ENCODE results near the gene FHDC1. TPM values are rescaled to one million over a fixed set of nuclear protein-coding genes. Genes with fewer than 3 reads are reported as not detected.

The FHDC1 gene
- total RNA-seq, 1 experiment from 2014 or later: 0.95 TPM

DNA sequence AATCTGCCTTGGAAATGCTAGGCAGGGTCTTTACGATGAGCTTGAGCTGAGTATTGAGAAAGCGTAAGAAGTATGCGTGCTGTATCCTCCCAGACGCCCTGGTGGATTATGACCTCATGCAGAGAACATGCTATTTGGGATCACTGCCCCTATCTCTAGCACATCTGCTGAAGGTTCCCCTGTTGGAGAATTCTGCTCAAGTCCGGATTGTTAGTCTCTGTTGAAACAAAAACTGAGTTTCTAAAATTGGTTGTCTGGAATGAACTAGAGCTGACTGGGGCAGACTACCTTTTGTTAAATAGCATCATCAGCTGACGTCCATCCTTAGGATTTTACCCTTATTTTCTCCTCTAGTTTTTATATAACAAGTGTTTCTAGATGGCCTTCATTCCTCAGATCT, 7.5 kb downstream of the FHDC1 start:
- CTCF ChIA-PET: no interaction called here
- no peak for ATAC-seq
- Histone ChIP-seq H3K9me3 (ENCODE audit: low read length) (no peaks in the 10 kb centered on the region), H3K9me2 (replicated peaks; ENCODE audit: low read length) (no peaks in the 10 kb centered on the region), H3K36me3 (ENCODE audit: low read depth, low read length) (no peaks in the 10 kb centered on the region), H3K4me3 (ENCODE audit: low read length) (no peak overlapping the region), H3F3A (ENCODE audit: low read length, unreplicated experiment) (no peaks in the 10 kb centered on the region), H3K27me3 (ENCODE audit: low read length) (no peaks in the 10 kb centered on the region), H3K9ac (ENCODE audit: low read length) (no peak overlapping the region), H3K4me2 (ENCODE audit: low read length) (no peak overlapping the region), H2AFZ (ENCODE audit: low read length) (no peak overlapping the region), H3K4me1 (ENCODE audit: insufficient read depth, low read length) (no peaks in the 10 kb centered on the region), H4K20me1 (ENCODE audit: low read length) (no peaks in the 10 kb centered on the region), H3K79me2 (ENCODE audit: low read length) (no peaks in the 10 kb centered on the region), H3K27ac (ENCODE audit: low read length) (no peak overlapping the region)
- POLR2A ChIA-PET (ENCODE audit: unreplicated experiment): interaction anchor here (0.7 kb wide), 1 partner anchor 31 kb away, joined by 13 read pairs; no protein-coding TSS in a partner anchor
- TF ChIP-seq, protein P1, sequence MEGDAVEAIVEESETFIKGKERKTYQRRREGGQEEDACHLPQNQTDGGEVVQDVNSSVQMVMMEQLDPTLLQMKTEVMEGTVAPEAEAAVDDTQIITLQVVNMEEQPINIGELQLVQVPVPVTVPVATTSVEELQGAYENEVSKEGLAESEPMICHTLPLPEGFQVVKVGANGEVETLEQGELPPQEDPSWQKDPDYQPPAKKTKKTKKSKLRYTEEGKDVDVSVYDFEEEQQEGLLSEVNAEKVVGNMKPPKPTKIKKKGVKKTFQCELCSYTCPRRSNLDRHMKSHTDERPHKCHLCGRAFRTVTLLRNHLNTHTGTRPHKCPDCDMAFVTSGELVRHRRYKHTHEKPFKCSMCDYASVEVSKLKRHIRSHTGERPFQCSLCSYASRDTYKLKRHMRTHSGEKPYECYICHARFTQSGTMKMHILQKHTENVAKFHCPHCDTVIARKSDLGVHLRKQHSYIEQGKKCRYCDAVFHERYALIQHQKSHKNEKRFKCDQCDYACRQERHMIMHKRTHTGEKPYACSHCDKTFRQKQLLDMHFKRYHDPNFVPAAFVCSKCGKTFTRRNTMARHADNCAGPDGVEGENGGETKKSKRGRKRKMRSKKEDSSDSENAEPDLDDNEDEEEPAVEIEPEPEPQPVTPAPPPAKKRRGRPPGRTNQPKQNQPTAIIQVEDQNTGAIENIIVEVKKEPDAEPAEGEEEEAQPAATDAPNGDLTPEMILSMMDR (conservative IDR thresholded peaks at IDR 0.05; ENCODE audit: low read depth, low read length): no peak
- no peak for DNase-seq
- intact Hi-C loops (cut with micrococcal nuclease): no loop called here
- no TSS peak for BruUV-seq (replicated peaks)

DNA sequence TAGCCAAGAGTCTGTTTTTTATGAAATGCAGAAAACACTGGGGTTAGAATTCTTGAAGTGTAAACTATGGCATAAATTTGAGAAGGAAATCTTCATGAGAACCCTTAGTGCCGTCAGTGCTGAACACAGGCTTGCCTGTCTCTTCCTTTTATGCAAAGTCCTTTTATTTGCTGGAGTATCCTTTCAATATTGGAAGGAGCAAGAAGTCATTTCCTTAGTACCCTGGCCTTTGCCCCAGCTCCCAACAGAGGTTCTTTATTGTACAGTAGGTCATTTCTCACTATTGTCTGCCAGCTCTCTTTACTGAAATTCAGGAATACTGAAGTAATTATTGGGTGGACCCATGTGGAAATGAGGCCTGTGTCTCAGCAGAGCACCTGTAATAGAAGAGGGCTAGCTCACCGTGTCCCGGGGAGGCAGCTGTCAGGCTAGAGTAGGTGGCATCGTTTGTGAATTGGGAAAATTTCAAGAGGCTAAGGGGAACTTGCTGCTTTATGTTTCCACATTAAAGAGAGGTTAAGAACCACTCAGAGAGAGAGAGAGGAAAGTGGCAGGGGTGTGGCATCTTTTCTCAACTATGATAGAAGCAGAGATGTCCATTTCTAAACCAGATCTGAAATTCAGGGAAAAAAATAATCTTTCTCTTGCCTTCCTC, 8.7 kb downstream of the FHDC1 start:
- no peak overlapping the region for H3K4me3 ChIP-seq (ENCODE audit: low read length)
- H3K9me3 ChIP-seq (ENCODE audit: low read length): no peaks in the 10 kb centered on the region
- H3K9ac ChIP-seq (ENCODE audit: low read length): no peak overlapping the region
- H3K27me3 ChIP-seq (ENCODE audit: low read length): no peaks in the 10 kb centered on the region
- no peaks in the 10 kb centered on the region for H3F3A ChIP-seq (ENCODE audit: low read length, unreplicated experiment)
- TF ChIP-seq, protein P1 (conservative IDR thresholded peaks at IDR 0.05; ENCODE audit: low read depth, low read length): no peak
- no peaks in the 10 kb centered on the region for H3K79me2 ChIP-seq (ENCODE audit: low read length)
- intact Hi-C loops (cut with micrococcal nuclease): no loop called here
- ChIA-PET CTCF (no interaction called here), POLR2A (ENCODE audit: unreplicated experiment) (no interaction called here)
- no peak overlapping the region for H2AFZ ChIP-seq (ENCODE audit: low read length)
- no peak overlapping the region for H3K4me2 ChIP-seq (ENCODE audit: low read length)
- no TSS peak for BruUV-seq (replicated peaks)
- H3K27ac ChIP-seq (ENCODE audit: low read length): no peak overlapping the region
- ATAC-seq (no peak), DNase-seq (no peak)
- no peaks in the 10 kb centered on the region for H3K4me1 ChIP-seq (ENCODE audit: insufficient read depth, low read length)
- H3K36me3 ChIP-seq (ENCODE audit: low read depth, low read length): no peaks in the 10 kb centered on the region
- no peaks in the 10 kb centered on the region for H3K9me2 ChIP-seq (replicated peaks; ENCODE audit: low read length)
- H4K20me1 ChIP-seq (ENCODE audit: low read length): no peaks in the 10 kb centered on the region

DNA sequence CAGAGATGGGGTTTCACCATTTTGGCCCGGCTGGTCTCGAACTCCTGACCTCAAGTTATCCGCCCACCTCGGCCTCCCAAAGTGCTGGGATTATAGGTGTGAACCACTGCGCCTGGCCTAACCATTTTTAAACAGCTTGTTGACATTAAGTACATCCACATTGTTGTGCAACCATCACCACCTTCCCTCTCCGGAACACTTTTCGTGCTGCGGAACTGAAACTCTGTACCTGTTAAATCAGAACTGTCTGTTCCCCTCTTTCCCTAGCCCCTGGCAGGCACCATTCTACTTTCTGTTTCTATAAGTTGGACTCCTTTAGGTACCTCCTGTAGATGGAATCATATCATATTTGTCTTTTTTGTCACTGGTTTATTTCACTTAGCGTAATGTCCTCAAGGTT, 9.5 kb downstream of the FHDC1 start:
- Histone ChIP-seq H3K9me2 (replicated peaks; ENCODE audit: low read length) (no peaks in the 10 kb centered on the region), H3K4me3 (ENCODE audit: low read length) (no peak overlapping the region), H2AFZ (ENCODE audit: low read length) (no peak overlapping the region), H3K4me1 (ENCODE audit: insufficient read depth, low read length) (no peaks in the 10 kb centered on the region), H4K20me1 (ENCODE audit: low read length) (no peaks in the 10 kb centered on the region), H3K36me3 (ENCODE audit: low read depth, low read length) (no peaks in the 10 kb centered on the region), H3K4me2 (ENCODE audit: low read length) (no peak overlapping the region), H3K27me3 (ENCODE audit: low read length) (no peaks in the 10 kb centered on the region), H3F3A (ENCODE audit: low read length, unreplicated experiment) (no peaks in the 10 kb centered on the region), H3K27ac (ENCODE audit: low read length) (no peak overlapping the region), H3K9me3 (ENCODE audit: low read length) (no peaks in the 10 kb centered on the region), H3K79me2 (ENCODE audit: low read length) (no peaks in the 10 kb centered on the region), H3K9ac (ENCODE audit: low read length) (no peak overlapping the region)
- ChIA-PET CTCF (no interaction called here), POLR2A (ENCODE audit: unreplicated experiment) (no interaction called here)
- ATAC-seq: no peak
- TF ChIP-seq, protein P1 (conservative IDR thresholded peaks at IDR 0.05; ENCODE audit: low read depth, low read length): no peak
- TF ChIP-seq EZH2phosphoT487 (IDR thresholded peaks at IDR 0.05; ENCODE audit: borderline replicate concordance, low read length): no peak
- no peak for TF ChIP-seq EZH2 (IDR thresholded peaks at IDR 0.05; ENCODE audit: low read length, unreplicated experiment)
- intact Hi-C loops (cut with micrococcal nuclease): no loop called here
- no TSS peak for BruUV-seq (replicated peaks)
- DNase-seq: no peak
